Activated T-cell treated with anti-CD3 and anti-CD28 coated beads, Interleukin-2, amount 50 U/mL, for 4 hours (primary cell): ENCODE data around the gene NAA15. TPM values are rescaled to one million over a fixed set of nuclear protein-coding genes. Genes with fewer than 3 reads are reported as not detected.
"Not testable (repeated sequence)": the region's sequence is repeated elsewhere in the genome, so short reads cannot be mapped to it uniquely, and the experiment has no call there.

ENCODE experiments used
- ATAC-seq, 2 donors: fragments of 200-7000 bp; cut with Tn5 transposase; one replicate each; pipeline ENCODE4 v1.10.0; 2021
- DNase-seq: peaks from one replicate; pipeline ENCODE4 v3.0.0-alpha.2; 2020
- H3K27me3 Mint-ChIP-seq: one replicate; pipeline ENCODE4 v1.8.0; 2021; ENCODE audit warnings: low read depth, mixed read lengths
- H3K36me3 Mint-ChIP-seq: one replicate; pipeline ENCODE4 v1.8.0; 2022; ENCODE audit warnings: mixed read lengths; ENCODE audit not compliant: insufficient read depth
- H3K4me1 Mint-ChIP-seq: one replicate; pipeline ENCODE4 v1.8.0; 2021; ENCODE audit warnings: low read depth, mixed read lengths
- H3K4me3 Mint-ChIP-seq: one replicate; pipeline ENCODE4 v1.8.0; 2021; ENCODE audit warnings: mild to moderate bottlenecking, moderate library complexity, mixed read lengths
- H3K9me3 Mint-ChIP-seq: one replicate; pipeline ENCODE4 v1.8.0; 2021; ENCODE audit warnings: mixed read lengths
- total RNA-seq, 3 donors: library from RNA; stranded (reverse); gene quantifications; one replicate each; pipeline ENCODE4 v1.2.1, GENCODE V29; 2021

The NAA15 gene
- total RNA-seq, 3 donors from 2014 or later, result 137 to 149 (median 144) TPM

GRCh38 chr4:139337612-139338011 is 36.3 kb downstream of the NAA15 start:
- DNase-seq, result no peak
- Mint-ChIP-seq H3K27me3 (no peaks in the 10 kb centered on the region), H3K4me1 (peaks cover 15% of the 10 kb centered on the region), H3K4me3 (no peak overlapping the region), H3K36me3 (peaks cover 28% of the 10 kb centered on the region), H3K9me3 (no peaks in the 10 kb centered on the region)
- ATAC-seq, result no peak

- no peaks in the 10 kb centered on the region for H3K4me1 Mint-ChIP-seq
- no peaks in the 10 kb centered on the region for H3K27me3 Mint-ChIP-seq
- H3K9me3 Mint-ChIP-seq, result no peaks in the 10 kb centered on the region
- no peak overlapping the region for H3K4me3 Mint-ChIP-seq
- no peak for ATAC-seq
- peaks cover 33% of the 10 kb centered on the region for H3K36me3 Mint-ChIP-seq
- no peak for DNase-seq
Observed at GRCh38 chr4:139361301-139361700, 60.0 kb downstream of the NAA15 start.

- Mint-ChIP-seq H3K4me1 (peaks cover 4% of the 10 kb centered on the region), H3K27me3 (no peaks in the 10 kb centered on the region), H3K4me3 (no peak overlapping the region), H3K9me3 (no peaks in the 10 kb centered on the region), H3K36me3 (peaks cover 48% of the 10 kb centered on the region)
- ATAC-seq (no peak), DNase-seq (no peak)
Observed at GRCh38 chr4:139367421-139368090, 66.3 kb downstream of the NAA15 start.

- peaks cover 43% of the 10 kb centered on the region for H3K36me3 Mint-ChIP-seq
- H3K9me3 Mint-ChIP-seq, result no peaks in the 10 kb centered on the region
- ATAC-seq (no peak), DNase-seq (no peak)
- no peaks in the 10 kb centered on the region for H3K27me3 Mint-ChIP-seq
- H3K4me1 Mint-ChIP-seq, result peaks cover 4% of the 10 kb centered on the region
- H3K4me3 Mint-ChIP-seq, result no peak overlapping the region
Observed at GRCh38 chr4:139368998-139369397, 67.7 kb downstream of the NAA15 start.

- no peak overlapping the region for H3K4me3 Mint-ChIP-seq
- no peak for ATAC-seq
- DNase-seq, result no peak
- no peaks in the 10 kb centered on the region for H3K9me3 Mint-ChIP-seq
- peaks cover 47% of the 10 kb centered on the region for H3K36me3 Mint-ChIP-seq
- H3K4me1 Mint-ChIP-seq, result no peaks in the 10 kb centered on the region
- no peaks in the 10 kb centered on the region for H3K27me3 Mint-ChIP-seq
Observed at GRCh38 chr4:139374251-139374650, 72.9 kb downstream of the NAA15 start.

- Mint-ChIP-seq H3K4me1 (no peaks in the 10 kb centered on the region), H3K36me3 (peaks cover 30% of the 10 kb centered on the region), H3K4me3 (no peak overlapping the region), H3K27me3 (no peaks in the 10 kb centered on the region), H3K9me3 (no peaks in the 10 kb centered on the region)
- DNase-seq (no peak), ATAC-seq (no peak)
Observed at GRCh38 chr4:139386421-139386820, 85.1 kb downstream of the NAA15 start.

- H3K4me3 Mint-ChIP-seq, result no peak overlapping the region
- no peaks in the 10 kb centered on the region for H3K27me3 Mint-ChIP-seq
- no peaks in the 10 kb centered on the region for H3K9me3 Mint-ChIP-seq
- ATAC-seq (no peak), DNase-seq (no peak)
- peaks cover 30% of the 10 kb centered on the region for H3K36me3 Mint-ChIP-seq
- H3K4me1 Mint-ChIP-seq, result no peaks in the 10 kb centered on the region
Observed at GRCh38 chr4:139389102-139389501, 87.8 kb downstream of the NAA15 start.

GRCh38 chr4:139389991-139390390 is 88.7 kb downstream of the NAA15 start:
- H3K4me3 Mint-ChIP-seq, result no peak overlapping the region
- DNase-seq (no peak), ATAC-seq (no peak)
- no peaks in the 10 kb centered on the region for H3K4me1 Mint-ChIP-seq
- peaks cover 32% of the 10 kb centered on the region for H3K36me3 Mint-ChIP-seq
- H3K27me3 Mint-ChIP-seq, result no peaks in the 10 kb centered on the region
- no peaks in the 10 kb centered on the region for H3K9me3 Mint-ChIP-seq

- H3K27me3 Mint-ChIP-seq, result no peaks in the 10 kb centered on the region
- DNase-seq (no peak), ATAC-seq (no peak)
- no peaks in the 10 kb centered on the region for H3K4me1 Mint-ChIP-seq
- H3K4me3 Mint-ChIP-seq, result no peak overlapping the region
- peaks cover 30% of the 10 kb centered on the region for H3K36me3 Mint-ChIP-seq
- H3K9me3 Mint-ChIP-seq, result no peaks in the 10 kb centered on the region
Observed at GRCh38 chr4:139391731-139392130, 90.4 kb downstream of the NAA15 start.

GRCh38 chr4:139392797-139393196 is 91.5 kb downstream of the NAA15 start:
- DNase-seq, result no peak
- H3K4me3 Mint-ChIP-seq, result no peak overlapping the region
- peaks cover 33% of the 10 kb centered on the region for H3K36me3 Mint-ChIP-seq
- H3K9me3 Mint-ChIP-seq, result no peaks in the 10 kb centered on the region
- H3K27me3 Mint-ChIP-seq, result no peaks in the 10 kb centered on the region
- ATAC-seq, result no peak
- H3K4me1 Mint-ChIP-seq, result no peaks in the 10 kb centered on the region

GRCh38 chr4:139401368-139401767 is 100.1 kb downstream of the NAA15 start:
- no peaks in the 10 kb centered on the region for H3K9me3 Mint-ChIP-seq
- ATAC-seq, result no peak
- no peak for DNase-seq
- no peaks in the 10 kb centered on the region for H3K27me3 Mint-ChIP-seq
- H3K4me3 Mint-ChIP-seq, result no peak overlapping the region
- H3K4me1 Mint-ChIP-seq, result no peaks in the 10 kb centered on the region
- peaks cover 40% of the 10 kb centered on the region for H3K36me3 Mint-ChIP-seq

GRCh38 chr4:139402436-139402835 is 101.1 kb downstream of the NAA15 start:
- Mint-ChIP-seq H3K4me3 (no peak overlapping the region), H3K27me3 (no peaks in the 10 kb centered on the region), H3K36me3 (peaks cover 42% of the 10 kb centered on the region), H3K4me1 (no peaks in the 10 kb centered on the region), H3K9me3 (no peaks in the 10 kb centered on the region)
- DNase-seq (no peak), ATAC-seq (no peak)

GRCh38 chr4:139403462-139403861 is 102.2 kb downstream of the NAA15 start:
- DNase-seq (no peak), ATAC-seq (no peak)
- Mint-ChIP-seq H3K27me3 (no peaks in the 10 kb centered on the region), H3K4me1 (no peaks in the 10 kb centered on the region), H3K9me3 (no peaks in the 10 kb centered on the region), H3K36me3 (peaks cover 46% of the 10 kb centered on the region), H3K4me3 (no peak overlapping the region)

- Mint-ChIP-seq H3K4me1 (no peaks in the 10 kb centered on the region), H3K27me3 (no peaks in the 10 kb centered on the region), H3K9me3 (peaks cover 4% of the 10 kb centered on the region), H3K36me3 (peaks cover 48% of the 10 kb centered on the region), H3K4me3 (no peak overlapping the region)
- ATAC-seq (no peak), DNase-seq (no peak)
Observed at GRCh38 chr4:139410312-139410711, 109.0 kb downstream of the NAA15 start.

- not testable (repeated sequence) for H3K4me3 Mint-ChIP-seq, ATAC-seq, H3K27me3 Mint-ChIP-seq, H3K9me3 Mint-ChIP-seq, DNase-seq
- Mint-ChIP-seq H3K4me1 (peaks cover 12% of the 10 kb centered on the region), H3K36me3 (peaks cover 29% of the 10 kb centered on the region)
Observed at GRCh38 chr4:139414671-139415210, 113.4 kb downstream of the NAA15 start.
